Amniotic stem cell (primary cell): ENCODE data around the gene CD70.
"Not testable (repeated sequence)": the region's sequence is repeated elsewhere in the genome, so short reads cannot be mapped to it uniquely, and the experiment has no call there.

Experiments
- DNase-seq: peaks from one replicate; lab custom pipeline; 2025; lab: John Stamatoyannopoulos, UW

The CD70 gene

GRCh38 chr19:6597471-6598253 is 6.7 kb upstream of the CD70 start:
- DNase-seq: not testable (repeated sequence)

GRCh38 chr19:6596621-6597020 is 5.7 kb upstream of the CD70 start:
- no peak for DNase-seq

- DNase-seq: no peak
These were observed 2.9 kb upstream of the CD70 start for GRCh38 chr19:6593651-6594416.

GRCh38 chr19:6590258-6590826 is 608 bp downstream of the CD70 start:
- no peak for DNase-seq

GRCh38 chr19:6589711-6590257 is 1.2 kb downstream of the CD70 start:
- DNase-seq: no peak

- DNase-seq: no peak
These were observed 2.2 kb downstream of the CD70 start for GRCh38 chr19:6588508-6589345.

- DNase-seq: no peak
These were observed 2.9 kb downstream of the CD70 start for GRCh38 chr19:6587998-6588507.

- DNase-seq: no peak
These were observed 3.7 kb downstream of the CD70 start for GRCh38 chr19:6587093-6587820.

GRCh38 chr19:6586726-6587092 is 4.2 kb downstream of the CD70 start:
- DNase-seq: no peak

- no peak for DNase-seq
These were observed 4.9 kb downstream of the CD70 start for GRCh38 chr19:6586056-6586455.

- DNase-seq: not testable (repeated sequence)
These were observed 8.2 kb downstream of the CD70 start for GRCh38 chr19:6582515-6583484.

GRCh38 chr19:6580313-6580712 is 10.6 kb downstream of the CD70 start:
- DNase-seq: no peak

- DNase-seq: no peak
These were observed 11.3 kb downstream of the CD70 start for GRCh38 chr19:6579450-6580178.

GRCh38 chr19:6577476-6578125 is 13.3 kb downstream of the CD70 start:
- DNase-seq: no peak

- no peak for DNase-seq
These were observed 14.0 kb downstream of the CD70 start for GRCh38 chr19:6576869-6577475.

- no peak for DNase-seq
These were observed 17.6 kb downstream of the CD70 start for GRCh38 chr19:6573350-6573749.

GRCh38 chr19:6572217-6572616 is 18.7 kb downstream of the CD70 start:
- no peak for DNase-seq

GRCh38 chr19:6571167-6571566 is 19.8 kb downstream of the CD70 start:
- no peak for DNase-seq
